K562 (cell line): ENCODE data around the gene CTPS2. TPM values are rescaled to one million over a fixed set of nuclear protein-coding genes. Genes with fewer than 3 reads are reported as not detected.

Experiments
- ATAC-seq: fragments of 200-7000 bp; cut with Tn5 transposase; 3 replicates; pipeline ENCODE4 v1.9.1; 2020; ENCODE audit warnings: moderate library complexity
- BruUV-seq: library from RNA; stranded (reverse); fragments of 400-500 nt; replicated peaks from 2 replicates; lab custom pipeline; 2021; lab: Mats Ljungman, UMichigan
- CTCF ChIA-PET: fragments of 300-600 bp; formaldehyde crosslinking; extraction: SDS; loops from one replicate; lab custom pipeline; 2021; ENCODE audit warnings: low intra/inter-chr PET ratio; lab: Yijun Ruan, JAX
- POLR2A ChIA-PET: fragments of 300-600, 350-650 bp; sonication (Branson Sonifier 250); formaldehyde crosslinking; extraction: SDS; loops from one replicate; lab custom pipeline; 2021; ENCODE audit warnings: antibody characterized with exemption, inconsistent platforms; lab: Yijun Ruan, JAX
- DNase-seq, 4 experiments: peaks; one replicate each; pipeline versions ENCODE4 v3.0.0 to v3.0.0-alpha.2; 2011 to 2018; ENCODE audit warnings: low spot score in 3 of 4, mixed read lengths in 3 of 4; ENCODE audit errors: extremely low read depth in 1 of 4
- FAIRE-seq: peaks from 2 replicates; lab custom pipeline; 2011; peaks lifted over from hg19 to GRCh38; lab: Jason Lieb, UNC
- H2AFZ ChIP-seq: 2 replicates; pipeline ENCODE4 v1.6.0; 2011; ENCODE audit warnings: low read depth, low read length, control low read depth, inconsistent platforms
- H3K27ac ChIP-seq: fragments of 200-600 bp; 3 replicates; pipeline ENCODE4 v1.8.0; 2011; ENCODE audit warnings: low read depth, mild to moderate bottlenecking, control low read depth, inconsistent platforms, low read length, moderate library complexity, mixed read lengths; ENCODE audit errors: extremely low read depth
- H3K27me3 ChIP-seq, 2 experiments: fragments of 300-600 bp in 1 of 2; 2 replicates in 1 of 2; 3 replicates in 1 of 2; pipeline versions ENCODE4 v1.6.0 to v1.8.0; 2011; ENCODE audit warnings: inconsistent platforms in 2 of 2, low read length in 2 of 2, mild to moderate bottlenecking in 1 of 2, mixed read lengths in 1 of 2, moderate library complexity in 1 of 2; ENCODE audit not compliant: control insufficient read depth in 2 of 2, insufficient read depth in 2 of 2
- H3K36me3 ChIP-seq: fragments of 300-600 bp; 3 replicates; pipeline ENCODE4 v1.8.0; 2011; ENCODE audit warnings: mild to moderate bottlenecking, low read length, inconsistent platforms; ENCODE audit not compliant: control insufficient read depth, insufficient read depth
- H3K4me1 ChIP-seq, 2 experiments: fragments of 200-600 bp in 1 of 2; replicated peaks in 1 of 2; 2 replicates in 1 of 2; 3 replicates in 1 of 2; pipeline versions ENCODE4 v1.5.1 to v1.8.0; 2011; ENCODE audit warnings: inconsistent platforms in 2 of 2, low read length in 2 of 2, mild to moderate bottlenecking in 1 of 2, mixed read lengths in 1 of 2, moderate library complexity in 1 of 2; ENCODE audit not compliant: control insufficient read depth in 2 of 2, insufficient read depth in 2 of 2
- H3K4me2 ChIP-seq: 2 replicates; pipeline ENCODE4 v1.6.1; 2011; ENCODE audit warnings: low read length, control low read depth, inconsistent platforms, mixed read lengths; ENCODE audit not compliant: insufficient read depth
- H3K4me3 ChIP-seq: fragments of 200-600 bp; sonication (generic), shearing (Covaris generic); 2 replicates; pipeline ENCODE4 v1.5.1; 2016; ENCODE audit warnings: control low read depth, inconsistent platforms
- H3K79me2 ChIP-seq: fragments of 200-600 bp; 3 replicates; pipeline ENCODE4 v1.8.0; 2011; ENCODE audit warnings: low read length, inconsistent platforms; ENCODE audit not compliant: control insufficient read depth, insufficient read depth
- H3K9ac ChIP-seq, 2 experiments: 2 replicates each; pipeline versions ENCODE4 v1.6.0 to v1.6.1; 2011; ENCODE audit warnings: low read depth in 2 of 2, low read length in 2 of 2, control low read depth in 1 of 2, inconsistent platforms in 1 of 2, mild to moderate bottlenecking in 1 of 2, mixed read lengths in 1 of 2; ENCODE audit not compliant: insufficient read depth in 1 of 2
- H3K9me1 ChIP-seq: one replicate; pipeline ENCODE4 v1.6.0; 2011; ENCODE audit warnings: inconsistent platforms, mild to moderate bottlenecking, low read length, moderate library complexity; ENCODE audit not compliant: control insufficient read depth, insufficient read depth
- H3K9me3 ChIP-seq: replicated peaks from 2 replicates; pipeline ENCODE4 v1.5.1; 2011; ENCODE audit warnings: low read depth, low read length, inconsistent platforms; ENCODE audit not compliant: control insufficient read depth, insufficient read depth
- H4K20me1 ChIP-seq: replicated peaks from 2 replicates; pipeline ENCODE4 v1.6.1; 2011; ENCODE audit warnings: low read length, inconsistent platforms, mixed read lengths; ENCODE audit not compliant: control insufficient read depth, insufficient read depth
- CBX2 ChIP-seq: fragments of 200-600 bp; sonication (generic); IDR thresholded peaks from one replicate; pipeline ENCODE4 v1.6.1; 2012; ENCODE audit warnings: mild to moderate bottlenecking, low read length, inconsistent platforms; ENCODE audit not compliant: insufficient read depth, poor library complexity, severe bottlenecking
- ZBTB33 ChIP-seq: sonication (generic); formaldehyde crosslinking; IDR thresholded peaks from 2 replicates; pipeline ENCODE4 v1.8.1; 2023; ENCODE audit warnings: mild to moderate bottlenecking, missing genetic modification reagents
- ZNF121 ChIP-seq: sonication (generic); formaldehyde crosslinking; conservative IDR thresholded peaks from 2 replicates; pipeline ENCODE4 v1.8.0; 2022; ENCODE audit warnings: missing genetic modification reagents
- ZNF184 ChIP-seq: sonication (generic); formaldehyde crosslinking; IDR thresholded peaks from 2 replicates; pipeline ENCODE4 v1.5.0; 2020; ENCODE audit warnings: missing genetic modification reagents
- WGBS: fragments of 100-300 bp; shearing (Covaris generic); methylation state at CpG from one replicate; pipeline ENCODE4 v1.1.6; 2016; ENCODE audit warnings: low coverage, mixed read lengths; ENCODE audit not compliant: insufficient coverage; ENCODE audit errors: missing lambda C conversion rate; 5-methylcytosine and 5-hydroxymethylcytosine counted together
- in situ Hi-C: fragments of 300-500 bp; cut with MboI; formaldehyde crosslinking; loops from 4 replicates; pipeline ENCODE4 v1.15.0; 2018; ENCODE audit warnings: inconsistent platforms, mixed read lengths
- intact Hi-C: fragments of 100-400 bp; cut with micrococcal nuclease; formaldehyde crosslinking; loops from 2 replicates; pipeline ENCODE4 v1.14.2; 2022
- polyA plus RNA-seq, 8 experiments: library from polyadenylated mRNA; depleted of rRNA in 4 of 8; stranded (reverse) in 5 of 8; unstranded in 3 of 8; fragments of >200 nt; fragmentation: Nextera tagmentation in 2 of 8; fragmentation: Illumina TruSeq in 1 of 8; extraction: Ambion mirVana in 2 of 8; extraction: Trizol in 1 of 8; gene quantifications; 2 replicates each; pipeline versions ENCODE4 v1.2.1 to v1.2.3, GENCODE V29; 2011 to 2014; ENCODE audit warnings: inconsistent platforms in 1 of 8, missing spikeins in 1 of 8
- total RNA-seq, 7 experiments: library from RNA; depleted of rRNA in 6 of 7; stranded (reverse); fragments of >200 nt in 6 of 7; fragmentation: Illumina TruSeq in 2 of 7; extraction: Trizol in 2 of 7; gene quantifications; 2 replicates each; pipeline versions ENCODE4 v1.2.1 to v1.2.3, GENCODE V29; 2011 to 2021; ENCODE audit warnings: low replicate concordance in 1 of 7

Gene CTPS2
- total and polyA plus RNA-seq, 9 of the 15 experiments (the other 6 are each of a cell fraction or from before 2014, with no cell fraction given): 5.4 to 19.5 (median 14.1) TPM

DNA sequence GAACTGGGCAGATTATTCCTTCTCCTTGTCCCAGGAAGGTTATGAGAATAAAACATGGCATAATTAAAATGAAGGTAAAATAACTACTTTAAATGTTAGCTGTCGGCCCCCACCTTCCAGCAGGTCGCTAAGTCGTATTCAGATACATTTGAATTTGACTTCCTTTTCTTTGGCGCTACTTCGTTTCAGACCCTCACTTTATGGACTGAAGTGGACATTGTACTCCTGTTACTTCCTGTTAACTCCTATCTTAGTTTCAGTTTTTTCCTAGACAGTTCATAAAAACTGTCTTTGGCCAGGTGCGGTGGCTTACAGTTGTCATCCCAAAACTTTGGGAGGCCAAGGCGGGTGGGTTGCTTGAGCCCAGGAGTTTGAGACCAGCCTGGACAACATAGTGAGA, 12.6 kb upstream of the CTPS2 start:
- FAIRE-seq (no peak), DNase-seq (no peak), ATAC-seq (no peak)
- Histone ChIP-seq H3K4me2 (no peak overlapping the region), H2AFZ (no peak overlapping the region), H3K79me2 (peaks cover 78% of the 10 kb centered on the region), H3K4me3 (no peak overlapping the region), H3K36me3 (peaks cover 20% of the 10 kb centered on the region; the same call in 2 of the 3 replicates), H3K9me1 (no peaks in the 10 kb centered on the region), H3K9me3 (0 out of 2 replicates have a peak, but pooled peaks cover 3% of the 10 kb centered on the region), H4K20me1 (no peaks in the 10 kb centered on the region; the same call in 1 of the 2 replicates), H3K4me1 (peaks cover 7 to 11% of the 10 kb centered on the region in 2 experiments; a peak in 3 of 5 replicates), H3K27me3 (no peaks in the 10 kb centered on the region), H3K9ac (no peak overlapping the region), H3K27ac (no peak overlapping the region)
- peak; percentile 70; the same call in 1 of the 2 replicates for TF ChIP-seq ZBTB33 (CRISPR knock-in tag)
- no peak for TF ChIP-seq ZNF184 (CRISPR knock-in tag)
- 0 out of 2 replicates have a peak, but pooled peaks have one; percentile 27 for TF ChIP-seq ZNF121 (CRISPR knock-in tag)
- no peak for TF ChIP-seq CBX2
- POLR2A ChIA-PET: interaction anchor here (2.4 kb wide), 1 partner anchor 46 kb away, joined by 11 read pairs; no protein-coding TSS in a partner anchor
- intact Hi-C loops (no loop called here), in situ Hi-C loops (no loop called here)
- BruUV-seq: no TSS peak
- 91% methylated on average over 7 of the region's 7 CpGs for WGBS
- CTCF ChIA-PET: no interaction called here
